Thyroid gland (tissue), 4 donors: Measurements from ENCODE around the gene PCCA.

Experiments
- CTCF ChIP-seq, 6 experiments: fragments of 200-600 bp in 3 of 6; fragments of 450-650 bp in 3 of 6; sonication (generic) in 3 of 6; IDR thresholded peaks; one replicate each; pipeline ENCODE4 v1.5.1; 2016 to 2019; ENCODE audit warnings: antibody characterized with exemption in 6 of 6, mild to moderate bottlenecking in 2 of 6, inconsistent platforms in 1 of 6, moderate library complexity in 1 of 6
- POLR2A ChIP-seq, 2 donors: fragments of 450-650 bp; IDR thresholded peaks; one replicate each; pipeline ENCODE4 v1.6.1; 2017; ENCODE audit warnings: antibody characterized with exemption in 2 of 2, mild to moderate bottlenecking in 2 of 2, moderate library complexity in 1 of 2

DNA sequence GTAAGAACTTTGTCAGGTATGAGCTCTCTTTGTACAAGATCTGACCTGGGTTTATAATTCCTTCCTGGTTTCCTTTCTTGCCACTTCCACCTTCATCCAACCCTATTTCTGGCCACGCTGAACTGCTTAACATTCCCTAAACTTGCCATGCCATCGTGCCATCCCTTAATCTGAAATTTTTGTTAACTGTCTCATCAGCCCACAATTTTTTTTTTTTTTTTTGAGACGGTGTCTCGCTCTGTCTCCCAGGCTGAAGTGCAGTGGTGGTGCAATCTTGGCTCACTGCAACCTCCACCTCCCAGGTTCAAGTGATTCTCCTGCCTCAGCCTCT, 355.1 kb downstream of the PCCA start:
- no peak for TF ChIP-seq POLR2A (IDR thresholded peaks at IDR 0.05)
- TF ChIP-seq CTCF (IDR thresholded peaks at IDR 0.05): no peak
